ENCODE data around the gene ZNF550. TPM values are rescaled to one million over a fixed set of nuclear protein-coding genes. Genes with fewer than 3 reads are reported as not detected.

ZNF550 gene
- total RNA-seq, 1 donor from 2014 or later = 8.1 TPM

DNA sequence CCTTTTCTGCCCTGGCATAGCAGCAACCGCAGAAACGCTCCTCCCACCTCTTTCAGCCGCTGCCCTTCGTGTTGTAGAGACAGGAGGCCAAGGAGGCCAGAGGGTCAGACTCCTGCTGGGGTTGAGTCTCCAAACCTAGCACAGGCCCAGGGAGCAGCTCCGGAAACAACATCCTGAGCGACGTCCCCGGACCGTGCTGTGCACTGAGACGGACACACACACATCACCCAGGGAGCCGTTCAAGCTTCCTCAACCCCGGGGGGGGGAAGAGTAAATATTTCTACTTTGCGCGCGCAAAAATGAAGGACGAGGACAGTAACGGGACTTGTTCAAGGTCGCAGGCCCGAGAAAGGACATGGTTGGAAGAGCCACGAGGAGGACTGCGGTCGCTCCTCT is 657 bp downstream of the ZNF550 start:
- peak overlapping the region; percentile 69 to 85 for H3K4me3 ChIP-seq
- intact Hi-C loops (cut with DNase I) = no loop called here
- H3K27me3 ChIP-seq = no peaks in the 10 kb centered on the region
- TF ChIP-seq POLR2A (IDR thresholded peaks at IDR 0.05) (no peak), POLR2AphosphoS5 (IDR thresholded peaks at IDR 0.05; ENCODE audit: insufficient read depth in 1 of 2, low read depth in 1 of 2) (no peak)
- TF ChIP-seq, protein P1, sequence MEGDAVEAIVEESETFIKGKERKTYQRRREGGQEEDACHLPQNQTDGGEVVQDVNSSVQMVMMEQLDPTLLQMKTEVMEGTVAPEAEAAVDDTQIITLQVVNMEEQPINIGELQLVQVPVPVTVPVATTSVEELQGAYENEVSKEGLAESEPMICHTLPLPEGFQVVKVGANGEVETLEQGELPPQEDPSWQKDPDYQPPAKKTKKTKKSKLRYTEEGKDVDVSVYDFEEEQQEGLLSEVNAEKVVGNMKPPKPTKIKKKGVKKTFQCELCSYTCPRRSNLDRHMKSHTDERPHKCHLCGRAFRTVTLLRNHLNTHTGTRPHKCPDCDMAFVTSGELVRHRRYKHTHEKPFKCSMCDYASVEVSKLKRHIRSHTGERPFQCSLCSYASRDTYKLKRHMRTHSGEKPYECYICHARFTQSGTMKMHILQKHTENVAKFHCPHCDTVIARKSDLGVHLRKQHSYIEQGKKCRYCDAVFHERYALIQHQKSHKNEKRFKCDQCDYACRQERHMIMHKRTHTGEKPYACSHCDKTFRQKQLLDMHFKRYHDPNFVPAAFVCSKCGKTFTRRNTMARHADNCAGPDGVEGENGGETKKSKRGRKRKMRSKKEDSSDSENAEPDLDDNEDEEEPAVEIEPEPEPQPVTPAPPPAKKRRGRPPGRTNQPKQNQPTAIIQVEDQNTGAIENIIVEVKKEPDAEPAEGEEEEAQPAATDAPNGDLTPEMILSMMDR (IDR thresholded peaks at IDR 0.05) = no peak
- H3K9me3 ChIP-seq = peaks cover 5% of the 10 kb centered on the region
- H3K27ac ChIP-seq = peak overlapping the region; percentile 11
- no peak for DNase-seq (ENCODE audit: extremely low spot score in 2 of 2)
- H3K4me1 ChIP-seq = peaks cover 22% of the 10 kb centered on the region
- H3K36me3 ChIP-seq = peaks cover 7 to 32% of the 10 kb centered on the region in 2 donors

DNA sequence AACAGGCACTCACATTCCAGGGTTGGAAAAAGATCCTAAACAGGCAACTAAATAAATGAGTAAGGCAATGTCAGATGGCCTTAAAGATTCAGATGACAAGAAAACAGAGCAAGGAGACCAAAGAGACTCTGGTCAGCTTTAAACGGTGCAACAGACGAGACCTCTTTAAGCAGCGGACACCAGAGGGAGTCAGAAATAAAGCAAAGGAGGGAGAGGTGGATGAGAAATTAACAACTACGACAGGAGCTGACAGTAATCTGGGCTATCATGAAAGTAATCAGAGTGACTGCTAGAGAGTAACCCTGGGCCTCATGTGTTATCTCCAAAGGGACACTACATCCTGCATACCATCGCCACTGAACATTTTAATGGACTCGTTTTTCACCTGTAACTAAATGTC is 1.1 kb downstream of the ZNF550 start:
- H3K4me1 ChIP-seq = peaks cover 22% of the 10 kb centered on the region
- TF ChIP-seq POLR2A (IDR thresholded peaks at IDR 0.05) = no peak
- TF ChIP-seq, protein P1 (IDR thresholded peaks at IDR 0.05) = no peak
- no peak for TF ChIP-seq POLR2AphosphoS5 (IDR thresholded peaks at IDR 0.05; ENCODE audit: insufficient read depth in 1 of 2, low read depth in 1 of 2)
- intact Hi-C loops (cut with DNase I) = no loop called here
- H3K36me3 ChIP-seq = peaks cover 7 to 37% of the 10 kb centered on the region in 2 donors
- peak overlapping the region; percentile 69 to 85 for H3K4me3 ChIP-seq
- H3K27ac ChIP-seq = no peak overlapping the region
- no peaks in the 10 kb centered on the region for H3K27me3 ChIP-seq
- DNase-seq (ENCODE audit: extremely low spot score in 2 of 2) = no peak
- peaks cover 7% of the 10 kb centered on the region for H3K9me3 ChIP-seq

DNA sequence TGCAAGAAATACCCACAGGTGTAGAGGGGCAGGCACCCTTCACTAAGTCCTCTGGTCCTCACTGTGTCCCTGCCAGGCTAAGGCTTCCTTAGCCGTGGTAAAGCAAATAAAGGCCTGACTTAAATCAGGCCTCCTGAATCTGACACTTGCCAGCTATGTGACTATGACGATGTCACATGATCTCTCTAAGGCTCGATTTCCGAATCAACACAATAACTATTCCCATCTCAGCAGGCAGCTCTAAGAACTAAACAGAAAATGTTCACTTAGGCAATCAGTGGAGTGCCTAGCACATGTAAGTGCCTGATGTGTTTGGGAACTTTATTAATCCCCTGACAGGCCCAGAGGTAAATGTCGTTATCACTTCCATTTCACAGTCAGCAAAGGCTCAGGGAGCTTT is 2.0 kb downstream of the ZNF550 start:
- no peak for DNase-seq (ENCODE audit: extremely low spot score in 2 of 2)
- Histone ChIP-seq H3K4me3 (no peak overlapping the region), H3K27ac (no peak overlapping the region), H3K36me3 (peaks cover 7 to 46% of the 10 kb centered on the region in 2 donors), H3K4me1 (peaks cover 22% of the 10 kb centered on the region), H3K9me3 (peaks cover 13% of the 10 kb centered on the region), H3K27me3 (no peaks in the 10 kb centered on the region)
- TF ChIP-seq POLR2AphosphoS5 (IDR thresholded peaks at IDR 0.05; ENCODE audit: insufficient read depth in 1 of 2, low read depth in 1 of 2) (no peak), POLR2A (IDR thresholded peaks at IDR 0.05) (no peak)
- TF ChIP-seq, protein P1 (IDR thresholded peaks at IDR 0.05) = no peak
- intact Hi-C loops (cut with DNase I) = no loop called here

DNA sequence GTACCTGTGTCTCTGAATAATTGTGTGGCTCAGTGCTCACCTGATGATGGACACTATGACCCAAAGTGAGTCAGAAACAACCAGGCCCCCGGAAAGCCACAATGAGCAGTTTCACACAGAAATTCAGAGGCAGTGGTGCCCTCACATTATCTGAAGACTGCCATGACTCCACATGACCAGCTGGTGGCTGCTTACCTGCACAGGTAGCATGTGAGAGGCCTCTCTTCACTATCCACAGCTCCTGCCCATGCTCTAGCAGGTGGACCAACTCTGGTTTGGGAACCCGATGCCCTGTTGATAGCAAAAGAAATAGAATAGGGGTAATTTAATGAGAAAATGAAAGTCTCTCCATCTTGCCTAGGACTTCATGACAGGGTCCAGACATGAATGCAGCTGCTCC is 7.2 kb downstream of the ZNF550 start:
- peaks cover 10 to 98% of the 10 kb centered on the region in 2 donors for H3K36me3 ChIP-seq
- no peak overlapping the region for H3K4me3 ChIP-seq
- no peak for DNase-seq (ENCODE audit: extremely low spot score in 2 of 2)
- intact Hi-C loops (cut with DNase I) = no loop called here
- H3K9me3 ChIP-seq = peaks cover 55% of the 10 kb centered on the region
- no peaks in the 10 kb centered on the region for H3K4me1 ChIP-seq
- TF ChIP-seq POLR2A (IDR thresholded peaks at IDR 0.05) (no peak), POLR2AphosphoS5 (IDR thresholded peaks at IDR 0.05; ENCODE audit: insufficient read depth in 1 of 2, low read depth in 1 of 2) (no peak)
- TF ChIP-seq, protein P1 (IDR thresholded peaks at IDR 0.05) = no peak
- no peak overlapping the region for H3K27ac ChIP-seq
- H3K27me3 ChIP-seq = no peaks in the 10 kb centered on the region

GRCh38 chr19:57546513-57546912 is 13.2 kb downstream of the ZNF550 start:
- no peak overlapping the region for H3K27ac ChIP-seq
- no peaks in the 10 kb centered on the region for H3K27me3 ChIP-seq
- peaks cover 82% of the 10 kb centered on the region for H3K9me3 ChIP-seq
- TF ChIP-seq POLR2AphosphoS5 (IDR thresholded peaks at IDR 0.05; ENCODE audit: insufficient read depth in 1 of 2, low read depth in 1 of 2) (no peak), POLR2A (IDR thresholded peaks at IDR 0.05) (no peak)
- TF ChIP-seq, protein P1 (IDR thresholded peaks at IDR 0.05) = no peak
- H3K4me1 ChIP-seq = no peaks in the 10 kb centered on the region
- peaks cover 0 to 99% of the 10 kb centered on the region in 2 donors for H3K36me3 ChIP-seq
- no peak for DNase-seq (ENCODE audit: extremely low spot score in 2 of 2)
- intact Hi-C loops (cut with DNase I) = no loop called here
- no peak overlapping the region for H3K4me3 ChIP-seq
